H1 (cell line): ENCODE results near the gene SPATA13. TPM values are rescaled to one million over a fixed set of nuclear protein-coding genes. Genes with fewer than 3 reads are reported as not detected.

Source experiments
- CHD1 ChIP-seq: IDR thresholded peaks from 2 replicates; pipeline ENCODE4 v1.6.1; 2012; ENCODE audit warnings: low read depth, low read length, improper control_type of control experiment
- CHD7 ChIP-seq: fragments of 300-600 bp; sonication (generic); IDR thresholded peaks from 2 replicates; pipeline ENCODE4 v1.7.1; 2012; ENCODE audit warnings: low read length, moderate library complexity, mild to moderate bottlenecking, inconsistent platforms; ENCODE audit not compliant: insufficient replicate concordance
- MAFK ChIP-seq: IDR thresholded peaks from 2 replicates; pipeline ENCODE4 v1.6.1; 2012; ENCODE audit warnings: low read depth, mild to moderate bottlenecking, improper control_type of control experiment, low read length
- NANOG ChIP-seq: IDR thresholded peaks from 2 replicates; pipeline ENCODE4 v1.6.1; 2011; ENCODE audit warnings: low read length, low read depth, mild to moderate bottlenecking, inconsistent platforms; ENCODE audit not compliant: insufficient read depth, poor library complexity, severe bottlenecking
- RFX5 ChIP-seq: IDR thresholded peaks from 2 replicates; pipeline ENCODE4 v1.6.1; 2011; ENCODE audit warnings: low read depth, low read length, improper control_type of control experiment, borderline replicate concordance
- SIX5 ChIP-seq: IDR thresholded peaks from 2 replicates; pipeline ENCODE4 v1.6.1; 2011; ENCODE audit warnings: mild to moderate bottlenecking, low read depth, low read length
- SP2 ChIP-seq: IDR thresholded peaks from 2 replicates; pipeline ENCODE4 v1.6.1; 2012; ENCODE audit warnings: mild to moderate bottlenecking, low read length, inconsistent platforms
- TAF1 ChIP-seq: IDR thresholded peaks from 2 replicates; pipeline ENCODE4 v1.6.1; 2011; ENCODE audit warnings: mild to moderate bottlenecking, low read depth, low read length
- ZNF274 ChIP-seq: IDR thresholded peaks from 2 replicates; pipeline ENCODE4 v1.7.0; 2012; ENCODE audit warnings: low read length, borderline replicate concordance; ENCODE audit errors: extremely low read depth
- polyA plus RNA-seq, 7 experiments: library from polyadenylated mRNA; depleted of rRNA in 3 of 7; stranded (reverse) in 5 of 7; unstranded in 2 of 7; fragments of >200 nt in 5 of 7; fragments of 200-250 nt in 2 of 7; gene quantifications; 1 replicate in 5 of 7; 2 replicates in 1 of 7; 4 replicates in 1 of 7; pipeline versions ENCODE4 v1.2.1 to v1.2.3, GENCODE V29; 2011 to 2013; ENCODE audit warnings: missing spikeins in 2 of 7, mixed read lengths in 2 of 7
- total RNA-seq: library from RNA; stranded (reverse); fragmentation: NEBNext Ultra II Directional; extraction: Animal tissue kit (Norgen Biotek cat#: 25700); gene quantifications from 2 replicates; pipeline ENCODE4 v1.2.1, GENCODE V29; 2021
- TF ChIP-seq, protein P1 (sequence below): IDR thresholded peaks from 2 replicates; pipeline ENCODE4 v1.6.1; 2012; ENCODE audit warnings: low read length, inconsistent platforms

The SPATA13 gene
- total and polyA plus RNA-seq, 2 of the 8 experiments (the other 6 are each of a cell fraction or from before 2014, with no cell fraction given) = 12.6 to 30.9 TPM

DNA sequence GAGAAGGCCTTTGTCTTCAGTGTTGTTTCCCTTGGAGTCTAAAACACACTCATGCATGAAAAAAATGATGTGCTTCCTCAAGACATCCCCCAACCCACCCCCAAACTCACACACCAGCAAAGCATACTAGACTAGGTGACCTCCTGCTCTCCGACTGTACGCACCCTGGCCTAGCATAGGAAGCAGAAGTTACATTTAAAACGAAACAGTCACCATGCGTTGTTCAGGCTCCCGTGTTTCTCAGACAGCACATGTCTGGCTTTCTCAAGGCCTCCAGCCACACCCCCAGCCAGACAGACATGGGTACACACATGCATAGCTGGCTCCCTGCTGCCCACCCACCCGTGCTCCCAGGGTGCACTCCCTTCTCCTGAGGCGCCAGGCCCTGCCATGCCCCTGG lies 120.2 kb downstream of the SPATA13 start (continued):
- no peak for TF ChIP-seq CHD7
- no peak for TF ChIP-seq CHD1
- TF ChIP-seq RFX5 = no peak
- TF ChIP-seq, protein P1, sequence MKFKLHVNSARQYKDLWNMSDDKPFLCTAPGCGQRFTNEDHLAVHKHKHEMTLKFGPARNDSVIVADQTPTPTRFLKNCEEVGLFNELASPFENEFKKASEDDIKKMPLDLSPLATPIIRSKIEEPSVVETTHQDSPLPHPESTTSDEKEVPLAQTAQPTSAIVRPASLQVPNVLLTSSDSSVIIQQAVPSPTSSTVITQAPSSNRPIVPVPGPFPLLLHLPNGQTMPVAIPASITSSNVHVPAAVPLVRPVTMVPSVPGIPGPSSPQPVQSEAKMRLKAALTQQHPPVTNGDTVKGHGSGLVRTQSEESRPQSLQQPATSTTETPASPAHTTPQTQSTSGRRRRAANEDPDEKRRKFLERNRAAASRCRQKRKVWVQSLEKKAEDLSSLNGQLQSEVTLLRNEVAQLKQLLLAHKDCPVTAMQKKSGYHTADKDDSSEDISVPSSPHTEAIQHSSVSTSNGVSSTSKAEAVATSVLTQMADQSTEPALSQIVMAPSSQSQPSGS = no peak
- TF ChIP-seq ZNF274 = no peak
- TF ChIP-seq MAFK = no peak
- TF ChIP-seq NANOG = no peak
- no peak for TF ChIP-seq TAF1
- no peak for TF ChIP-seq SP2
- TF ChIP-seq SIX5 = no peak
